ENCODE results near the gene NF1.

DNA sequence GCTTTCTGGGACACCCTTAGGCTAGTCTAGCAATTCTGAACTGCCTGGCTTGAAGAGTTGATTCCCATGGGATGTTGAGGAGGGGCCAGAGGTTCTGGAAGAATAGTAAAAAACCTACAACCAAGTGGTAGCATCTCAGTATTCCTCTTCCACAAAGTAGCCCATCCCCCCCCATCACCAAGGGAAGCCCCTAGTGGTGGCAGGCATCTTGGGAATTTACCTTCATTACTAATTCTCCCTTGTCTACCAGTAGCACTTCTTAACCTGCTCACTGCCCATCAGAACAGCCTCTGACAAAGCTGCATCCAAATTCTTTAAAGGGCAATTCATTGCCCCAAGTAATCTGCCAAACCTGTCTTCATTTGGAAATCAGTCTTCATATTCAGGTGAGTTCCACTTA is 283.9 kb downstream of the NF1 start:
- TF ChIP-seq RFX5 (IDR thresholded peaks at IDR 0.05; ENCODE audit: low read length) (no peak), RAD21 (IDR thresholded peaks at IDR 0.05; ENCODE audit: low read length) (no peak), YY1 (IDR thresholded peaks at IDR 0.05; ENCODE audit: low read depth) (no peak), TAF1 (IDR thresholded peaks at IDR 0.05; ENCODE audit: borderline replicate concordance, low read depth, low read length) (no peak), RCOR1 (IDR thresholded peaks at IDR 0.05; ENCODE audit: low read length) (no peak)
- TF ChIP-seq, protein P1, sequence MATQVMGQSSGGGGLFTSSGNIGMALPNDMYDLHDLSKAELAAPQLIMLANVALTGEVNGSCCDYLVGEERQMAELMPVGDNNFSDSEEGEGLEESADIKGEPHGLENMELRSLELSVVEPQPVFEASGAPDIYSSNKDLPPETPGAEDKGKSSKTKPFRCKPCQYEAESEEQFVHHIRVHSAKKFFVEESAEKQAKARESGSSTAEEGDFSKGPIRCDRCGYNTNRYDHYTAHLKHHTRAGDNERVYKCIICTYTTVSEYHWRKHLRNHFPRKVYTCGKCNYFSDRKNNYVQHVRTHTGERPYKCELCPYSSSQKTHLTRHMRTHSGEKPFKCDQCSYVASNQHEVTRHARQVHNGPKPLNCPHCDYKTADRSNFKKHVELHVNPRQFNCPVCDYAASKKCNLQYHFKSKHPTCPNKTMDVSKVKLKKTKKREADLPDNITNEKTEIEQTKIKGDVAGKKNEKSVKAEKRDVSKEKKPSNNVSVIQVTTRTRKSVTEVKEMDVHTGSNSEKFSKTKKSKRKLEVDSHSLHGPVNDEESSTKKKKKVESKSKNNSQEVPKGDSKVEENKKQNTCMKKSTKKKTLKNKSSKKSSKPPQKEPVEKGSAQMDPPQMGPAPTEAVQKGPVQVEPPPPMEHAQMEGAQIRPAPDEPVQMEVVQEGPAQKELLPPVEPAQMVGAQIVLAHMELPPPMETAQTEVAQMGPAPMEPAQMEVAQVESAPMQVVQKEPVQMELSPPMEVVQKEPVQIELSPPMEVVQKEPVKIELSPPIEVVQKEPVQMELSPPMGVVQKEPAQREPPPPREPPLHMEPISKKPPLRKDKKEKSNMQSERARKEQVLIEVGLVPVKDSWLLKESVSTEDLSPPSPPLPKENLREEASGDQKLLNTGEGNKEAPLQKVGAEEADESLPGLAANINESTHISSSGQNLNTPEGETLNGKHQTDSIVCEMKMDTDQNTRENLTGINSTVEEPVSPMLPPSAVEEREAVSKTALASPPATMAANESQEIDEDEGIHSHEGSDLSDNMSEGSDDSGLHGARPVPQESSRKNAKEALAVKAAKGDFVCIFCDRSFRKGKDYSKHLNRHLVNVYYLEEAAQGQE (IDR thresholded peaks at IDR 0.05; ENCODE audit: low read depth, low read length) = no peak
- TF ChIP-seq, protein P2, sequence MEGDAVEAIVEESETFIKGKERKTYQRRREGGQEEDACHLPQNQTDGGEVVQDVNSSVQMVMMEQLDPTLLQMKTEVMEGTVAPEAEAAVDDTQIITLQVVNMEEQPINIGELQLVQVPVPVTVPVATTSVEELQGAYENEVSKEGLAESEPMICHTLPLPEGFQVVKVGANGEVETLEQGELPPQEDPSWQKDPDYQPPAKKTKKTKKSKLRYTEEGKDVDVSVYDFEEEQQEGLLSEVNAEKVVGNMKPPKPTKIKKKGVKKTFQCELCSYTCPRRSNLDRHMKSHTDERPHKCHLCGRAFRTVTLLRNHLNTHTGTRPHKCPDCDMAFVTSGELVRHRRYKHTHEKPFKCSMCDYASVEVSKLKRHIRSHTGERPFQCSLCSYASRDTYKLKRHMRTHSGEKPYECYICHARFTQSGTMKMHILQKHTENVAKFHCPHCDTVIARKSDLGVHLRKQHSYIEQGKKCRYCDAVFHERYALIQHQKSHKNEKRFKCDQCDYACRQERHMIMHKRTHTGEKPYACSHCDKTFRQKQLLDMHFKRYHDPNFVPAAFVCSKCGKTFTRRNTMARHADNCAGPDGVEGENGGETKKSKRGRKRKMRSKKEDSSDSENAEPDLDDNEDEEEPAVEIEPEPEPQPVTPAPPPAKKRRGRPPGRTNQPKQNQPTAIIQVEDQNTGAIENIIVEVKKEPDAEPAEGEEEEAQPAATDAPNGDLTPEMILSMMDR (IDR thresholded peaks at IDR 0.05) = peak; percentile 32; the same call in 1 of the 2 replicates
